ENCODE data around the gene PREP.

PREP gene

GRCh38 chr6:105397987-105398386, 4.9 kb downstream of the PREP start:
- no peak for DNase-seq (ENCODE audit: low read depth)

- no peak for DNase-seq (ENCODE audit: low read depth)
Measured at GRCh38 chr6:105391705-105392104, 11.2 kb downstream of the PREP start.

- DNase-seq (ENCODE audit: low read depth), result no peak
Measured at GRCh38 chr6:105389543-105389942, 13.3 kb downstream of the PREP start.

- no peak for DNase-seq (ENCODE audit: low read depth)
Measured at GRCh38 chr6:105388392-105388791, 14.5 kb downstream of the PREP start.

- DNase-seq (ENCODE audit: low read depth), result no peak
Measured at GRCh38 chr6:105384004-105384403, 18.9 kb downstream of the PREP start.

- no peak for DNase-seq (ENCODE audit: low read depth)
Measured at GRCh38 chr6:105382958-105383357, 19.9 kb downstream of the PREP start.

GRCh38 chr6:105382496-105382895, 20.4 kb downstream of the PREP start:
- no peak for DNase-seq (ENCODE audit: low read depth)

- no peak for DNase-seq (ENCODE audit: low read depth)
Measured at GRCh38 chr6:105380634-105381033, 22.2 kb downstream of the PREP start.

- no peak for DNase-seq (ENCODE audit: low read depth)
Measured at GRCh38 chr6:105375797-105376196, 27.1 kb downstream of the PREP start.

GRCh38 chr6:105374010-105374420, 28.9 kb downstream of the PREP start:
- no peak for DNase-seq (ENCODE audit: low read depth)

- no peak for DNase-seq (ENCODE audit: low read depth)
Measured at GRCh38 chr6:105373481-105373880, 29.4 kb downstream of the PREP start.

GRCh38 chr6:105372849-105373182, 30.1 kb downstream of the PREP start:
- no peak for DNase-seq (ENCODE audit: low read depth)

- DNase-seq (ENCODE audit: low read depth), result no peak
Measured at GRCh38 chr6:105372142-105372848, 30.6 kb downstream of the PREP start.

- DNase-seq (ENCODE audit: low read depth), result no peak
Measured at GRCh38 chr6:105370351-105370750, 32.5 kb downstream of the PREP start.

- DNase-seq (ENCODE audit: low read depth), result no peak
Measured at GRCh38 chr6:105369145-105369544, 33.7 kb downstream of the PREP start.

GRCh38 chr6:105364243-105364642, 38.6 kb downstream of the PREP start:
- DNase-seq (ENCODE audit: low read depth), result no peak

GRCh38 chr6:105363100-105363754, 39.7 kb downstream of the PREP start:
- no peak for DNase-seq (ENCODE audit: low read depth)

- DNase-seq (ENCODE audit: low read depth), result no peak
Measured at GRCh38 chr6:105359419-105360370, 43.2 kb downstream of the PREP start.

- DNase-seq (ENCODE audit: low read depth), result no peak
Measured at GRCh38 chr6:105357165-105357564, 45.7 kb downstream of the PREP start.

GRCh38 chr6:105352037-105352617, 50.8 kb downstream of the PREP start:
- DNase-seq (ENCODE audit: low read depth), result no peak

- no peak for DNase-seq (ENCODE audit: low read depth)
Measured at GRCh38 chr6:105348897-105349296, 54.0 kb downstream of the PREP start.

- DNase-seq (ENCODE audit: low read depth), result no peak
Measured at GRCh38 chr6:105346052-105346451, 56.8 kb downstream of the PREP start.

All from T-helper 22 cell (primary cell).